ENCODE results near the gene ZNF776.

The ZNF776 gene

DNA sequence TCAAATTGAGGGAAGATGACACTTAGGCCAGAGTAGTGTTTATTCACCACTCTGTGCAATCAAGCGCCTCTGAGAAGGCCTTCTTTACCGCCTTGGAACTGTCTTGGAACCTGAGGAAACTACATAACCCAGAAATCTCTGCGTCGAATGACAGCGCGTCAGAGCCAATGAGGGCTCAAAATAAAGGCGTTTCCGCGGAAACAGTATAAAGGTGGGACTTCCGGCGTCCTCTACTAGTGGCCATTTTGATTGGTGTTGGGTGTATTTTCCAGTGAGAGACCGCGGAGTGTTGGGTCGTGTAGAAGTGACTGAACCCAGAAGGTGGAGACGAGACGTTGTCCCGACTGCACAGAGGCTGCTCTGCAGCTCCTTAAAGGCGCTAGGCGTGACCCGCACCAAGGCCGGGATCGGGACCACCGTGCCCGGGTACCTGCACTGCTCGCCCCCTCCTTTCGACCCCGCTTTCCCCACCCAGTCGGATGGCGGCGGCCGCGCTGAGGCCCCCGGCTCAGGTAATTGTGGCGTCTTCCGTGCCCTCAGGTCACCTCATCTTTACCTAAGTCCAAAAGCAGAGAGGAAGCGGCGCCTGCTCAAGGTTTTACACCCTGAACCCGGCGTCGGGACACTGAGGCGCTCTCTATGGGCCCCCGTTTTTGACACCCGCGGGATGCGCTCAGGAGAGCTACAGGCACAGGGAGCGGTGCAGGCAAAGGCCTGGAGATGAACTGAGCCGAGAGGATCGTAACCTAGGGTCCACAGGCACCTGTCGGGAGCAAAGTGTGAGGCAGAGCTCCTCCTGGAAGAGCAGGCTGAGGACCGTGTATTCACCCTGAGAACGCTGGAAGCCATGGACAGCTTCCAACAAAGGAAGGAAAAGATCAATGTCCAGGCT lies at the start of gene ZNF776:
Gene ZNF776, plus strand, starts transcription at position 236 of the 892 bp plus-strand sequence. Its CDS starts 244 bp downstream, at position 480.
- Histone ChIP-seq H3K9me2 (replicated peaks; ENCODE audit: low read depth, low read length) (no peaks in the 10 kb centered on the region), H3F3A (ENCODE audit: low read depth) (no peaks in the 10 kb centered on the region), H3K4me2 (ENCODE audit: low read depth, low read length, poor library complexity, severe bottlenecking) (peak within 1 kb of the TSS; percentile 91), H3K4me1 (ENCODE audit: insufficient read depth, low read length, poor library complexity, severe bottlenecking) (peaks cover 19% of the 10 kb centered on the region), H3K36me3 (ENCODE audit: insufficient read depth, low read length) (peaks cover 14% of the 10 kb centered on the region; the same call in 1 of the 2 replicates), H3K9ac (ENCODE audit: low read depth, low read length, poor library complexity, severe bottlenecking) (peak within 1 kb of the TSS; percentile 91), H3K4me3 (ENCODE audit: low read length, poor library complexity, severe bottlenecking) (peak within 1 kb of the TSS; percentile 91), H4K20me1 (ENCODE audit: insufficient read depth, low read length, poor library complexity, severe bottlenecking) (peaks cover 4% of the 10 kb centered on the region), H2AFZ (ENCODE audit: low read length) (peak within 1 kb of the TSS; percentile 99), H3K79me2 (ENCODE audit: insufficient read depth, low read length) (peaks cover 44% of the 10 kb centered on the region), H3K9me3 (ENCODE audit: insufficient read depth, low read depth, low read length) (0 out of 2 replicates have a peak, but pooled peaks cover 4% of the 10 kb centered on the region), H3K27me3 (ENCODE audit: insufficient read depth, low read length, poor library complexity, severe bottlenecking) (peaks cover 9% of the 10 kb centered on the region)
- TF ChIP-seq EZH2phosphoT487 (IDR thresholded peaks at IDR 0.05; ENCODE audit: borderline replicate concordance): no peak
- TF ChIP-seq, protein P1, sequence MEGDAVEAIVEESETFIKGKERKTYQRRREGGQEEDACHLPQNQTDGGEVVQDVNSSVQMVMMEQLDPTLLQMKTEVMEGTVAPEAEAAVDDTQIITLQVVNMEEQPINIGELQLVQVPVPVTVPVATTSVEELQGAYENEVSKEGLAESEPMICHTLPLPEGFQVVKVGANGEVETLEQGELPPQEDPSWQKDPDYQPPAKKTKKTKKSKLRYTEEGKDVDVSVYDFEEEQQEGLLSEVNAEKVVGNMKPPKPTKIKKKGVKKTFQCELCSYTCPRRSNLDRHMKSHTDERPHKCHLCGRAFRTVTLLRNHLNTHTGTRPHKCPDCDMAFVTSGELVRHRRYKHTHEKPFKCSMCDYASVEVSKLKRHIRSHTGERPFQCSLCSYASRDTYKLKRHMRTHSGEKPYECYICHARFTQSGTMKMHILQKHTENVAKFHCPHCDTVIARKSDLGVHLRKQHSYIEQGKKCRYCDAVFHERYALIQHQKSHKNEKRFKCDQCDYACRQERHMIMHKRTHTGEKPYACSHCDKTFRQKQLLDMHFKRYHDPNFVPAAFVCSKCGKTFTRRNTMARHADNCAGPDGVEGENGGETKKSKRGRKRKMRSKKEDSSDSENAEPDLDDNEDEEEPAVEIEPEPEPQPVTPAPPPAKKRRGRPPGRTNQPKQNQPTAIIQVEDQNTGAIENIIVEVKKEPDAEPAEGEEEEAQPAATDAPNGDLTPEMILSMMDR (conservative IDR thresholded peaks at IDR 0.05; ENCODE audit: low read length): no peak

DNA sequence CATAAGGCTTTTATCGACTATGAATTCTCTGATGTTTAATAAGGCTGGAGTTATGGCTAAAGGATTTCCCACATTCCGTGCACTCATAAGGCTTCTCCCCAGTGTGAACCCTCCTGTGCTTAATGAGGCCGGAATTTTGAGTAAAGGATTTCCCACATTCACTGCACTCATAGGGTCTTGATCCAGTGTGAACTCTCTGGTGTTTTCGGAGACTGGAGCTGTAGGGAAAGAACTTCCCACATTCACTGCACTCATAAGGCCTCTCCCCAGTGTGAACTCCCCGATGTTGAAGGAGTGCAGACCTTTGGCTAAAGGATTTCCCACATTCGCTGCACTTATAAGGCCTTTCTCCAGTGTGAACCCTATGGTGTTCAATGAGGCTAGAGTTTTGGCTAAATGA lies 45.0 kb upstream of the ZNF776 start:
- H3K27me3 ChIP-seq (ENCODE audit: insufficient read depth, low read length, poor library complexity, severe bottlenecking): no peaks in the 10 kb centered on the region
- no peak overlapping the region for H3K4me2 ChIP-seq (ENCODE audit: low read depth, low read length, poor library complexity, severe bottlenecking)
- no peak overlapping the region for H3K4me3 ChIP-seq (ENCODE audit: low read length, poor library complexity, severe bottlenecking)
- peaks cover 22% of the 10 kb centered on the region; the same call in 1 of the 2 replicates for H3K36me3 ChIP-seq (ENCODE audit: insufficient read depth, low read length)
- H3F3A ChIP-seq (ENCODE audit: low read depth): no peaks in the 10 kb centered on the region
- no peaks in the 10 kb centered on the region for H3K9me2 ChIP-seq (replicated peaks; ENCODE audit: low read depth, low read length)
- H4K20me1 ChIP-seq (ENCODE audit: insufficient read depth, low read length, poor library complexity, severe bottlenecking): no peaks in the 10 kb centered on the region
- H3K9ac ChIP-seq (ENCODE audit: low read depth, low read length, poor library complexity, severe bottlenecking): no peak overlapping the region
- H2AFZ ChIP-seq (ENCODE audit: low read length): no peak overlapping the region
- TF ChIP-seq, protein P1 (conservative IDR thresholded peaks at IDR 0.05; ENCODE audit: low read length): no peak
- no peak for TF ChIP-seq EZH2phosphoT487 (IDR thresholded peaks at IDR 0.05; ENCODE audit: borderline replicate concordance)
- H3K79me2 ChIP-seq (ENCODE audit: insufficient read depth, low read length): peaks cover 6% of the 10 kb centered on the region; the same call in 1 of the 2 replicates
- peaks cover 18% of the 10 kb centered on the region; the same call in 1 of the 2 replicates for H3K9me3 ChIP-seq (ENCODE audit: insufficient read depth, low read depth, low read length)
- no peaks in the 10 kb centered on the region for H3K4me1 ChIP-seq (ENCODE audit: insufficient read depth, low read length, poor library complexity, severe bottlenecking)

DNA sequence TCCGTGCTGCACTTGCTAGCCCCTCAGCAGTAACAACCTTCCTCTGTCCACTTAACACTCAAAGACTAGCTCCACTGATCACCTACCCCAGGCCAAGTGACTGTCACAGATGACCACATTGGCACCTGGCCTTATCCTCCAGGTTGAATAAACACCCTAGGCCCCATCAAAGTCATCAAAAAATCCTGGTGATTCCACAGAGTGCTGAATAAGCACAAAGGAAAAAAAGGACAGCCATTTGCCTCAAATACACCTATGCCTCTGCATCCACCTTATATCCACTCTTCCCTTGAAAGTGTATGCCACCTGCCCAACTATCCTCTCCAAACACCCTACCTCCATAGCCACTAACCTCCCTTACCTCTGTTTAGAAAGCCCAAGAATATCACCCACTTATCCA lies 40.3 kb upstream of the ZNF776 start:
- Histone ChIP-seq H3K4me2 (ENCODE audit: low read depth, low read length, poor library complexity, severe bottlenecking) (no peak overlapping the region), H3K4me3 (ENCODE audit: low read length, poor library complexity, severe bottlenecking) (no peak overlapping the region), H3K9me2 (replicated peaks; ENCODE audit: low read depth, low read length) (no peaks in the 10 kb centered on the region), H3K79me2 (ENCODE audit: insufficient read depth, low read length) (peaks cover 18% of the 10 kb centered on the region; the same call in 1 of the 2 replicates), H4K20me1 (ENCODE audit: insufficient read depth, low read length, poor library complexity, severe bottlenecking) (no peaks in the 10 kb centered on the region), H3K9ac (ENCODE audit: low read depth, low read length, poor library complexity, severe bottlenecking) (no peak overlapping the region), H3K36me3 (ENCODE audit: insufficient read depth, low read length) (peaks cover 15% of the 10 kb centered on the region; the same call in 1 of the 2 replicates), H2AFZ (ENCODE audit: low read length) (no peak overlapping the region), H3K9me3 (ENCODE audit: insufficient read depth, low read depth, low read length) (peaks cover 16% of the 10 kb centered on the region; the same call in 1 of the 2 replicates), H3K4me1 (ENCODE audit: insufficient read depth, low read length, poor library complexity, severe bottlenecking) (no peaks in the 10 kb centered on the region), H3K27me3 (ENCODE audit: insufficient read depth, low read length, poor library complexity, severe bottlenecking) (no peaks in the 10 kb centered on the region), H3F3A (ENCODE audit: low read depth) (no peaks in the 10 kb centered on the region)
- TF ChIP-seq EZH2phosphoT487 (IDR thresholded peaks at IDR 0.05; ENCODE audit: borderline replicate concordance): no peak
- TF ChIP-seq, protein P1 (conservative IDR thresholded peaks at IDR 0.05; ENCODE audit: low read length): no peak
